RWPE1 (cell line): ENCODE measurements around the gene NNMT.
A peak's percentile ranks its signal among the peaks of the same experiment; 100 is the strongest.
"Not testable (repeated sequence)": the region's sequence is repeated elsewhere in the genome, so short reads cannot be mapped to it uniquely, and the experiment has no call there.

Experiments used
- CTCF ChIA-PET: fragments of 350-600 bp; sonication (Branson Sonifier 250); formaldehyde crosslinking; extraction: SDS; loops from one replicate; lab custom pipeline; 2021; lab: Yijun Ruan, JAX
- POLR2A ChIA-PET: fragments of 400-600 bp; formaldehyde crosslinking; extraction: SDS; loops from one replicate; lab custom pipeline; 2020; ENCODE audit warnings: antibody characterized with exemption; ENCODE audit not compliant: low non-redundant PET; lab: Yijun Ruan, JAX
- DNase-seq: peaks from one replicate; pipeline ENCODE4 v3.0.0; 2012; ENCODE audit warnings: low spot score
- H3K27ac ChIP-seq: fragments of 450-650 bp; 2 replicates; pipeline ENCODE4 v1.5.1; 2017
- CTCF ChIP-seq: fragments of 450-650 bp; conservative IDR thresholded peaks from 2 replicates; pipeline ENCODE4 v1.5.1; 2017; ENCODE audit warnings: low read depth, mild to moderate bottlenecking

NNMT gene

GRCh38 chr11:114326151-114326550 lies 30.0 kb downstream of the NNMT start:
- DNase-seq = no peak
- H3K27ac ChIP-seq = no peak overlapping the region
- no peak for TF ChIP-seq CTCF
- CTCF ChIA-PET = no interaction called here
- POLR2A ChIA-PET = no interaction called here

GRCh38 chr11:114326776-114327175 lies 30.6 kb downstream of the NNMT start:
- DNase-seq = no peak
- no peak overlapping the region for H3K27ac ChIP-seq
- TF ChIP-seq CTCF = no peak
- ChIA-PET POLR2A (no interaction called here), CTCF (no interaction called here)

- no peak for TF ChIP-seq CTCF
- H3K27ac ChIP-seq = no peak overlapping the region
- CTCF ChIA-PET = no interaction called here
- POLR2A ChIA-PET = no interaction called here
- DNase-seq = no peak
These were observed 34.2 kb downstream of the NNMT start for GRCh38 chr11:114330373-114330772.

GRCh38 chr11:114340311-114341131 lies 44.3 kb downstream of the NNMT start:
- CTCF ChIA-PET = interaction anchor here (0.6 to 1.1 kb wide), 7 partner anchors 9 to 477 kb away, joined by 3 to 8 read pairs (median 3); partner anchors contain the start of gene NXPE4
- peak; percentile 86 for TF ChIP-seq CTCF
- POLR2A ChIA-PET = no interaction called here
- no peak overlapping the region for H3K27ac ChIP-seq
- peak; percentile 41 for DNase-seq

- H3K27ac ChIP-seq, POLR2A ChIA-PET, CTCF ChIA-PET, DNase-seq: not testable (repeated sequence)
These were observed 45.5 kb downstream of the NNMT start for GRCh38 chr11:114341667-114342066.

- TF ChIP-seq CTCF = no peak
- ChIA-PET CTCF (no interaction called here), POLR2A (no interaction called here)
These were observed 46.3 kb downstream of the NNMT start for GRCh38 chr11:114342476-114342875.

GRCh38 chr11:114343020-114343419 lies 46.8 kb downstream of the NNMT start:
- no peak for DNase-seq
- ChIA-PET CTCF (no interaction called here), POLR2A (no interaction called here)
- TF ChIP-seq CTCF = no peak
- H3K27ac ChIP-seq = no peak overlapping the region

More at GRCh38 chr11:114342476-114342875, 46.3 kb downstream of the NNMT start:
- H3K27ac ChIP-seq = no peak overlapping the region
- DNase-seq = no peak
